ENCODE results near the gene JMJD4. TPM values are rescaled to one million over a fixed set of nuclear protein-coding genes. Genes with fewer than 3 reads are reported as not detected.

Gene JMJD4
- 10.7 TPM for total RNA-seq
- long read RNA-seq, transcript JMJD4-201 (6 exons, 2,595 nt), result major isoform, 14 of 34 reads
- long read RNA-seq, partial matches to known transcripts, result 7 of 34 reads
- long read RNA-seq, other reads (novel, unspliced or antisense), result 8 of 34 reads

- intact Hi-C loops (cut with DNase I), result loop anchor here (2.0 to 5.0 kb wide), 5 partner anchors 52 to 347 kb away; partner anchors contain the start of genes ARF1, WNT9A and ZNF678
- DNase-seq (ENCODE audit: low spot score), result peak; percentile 94
Observed at GRCh38 chr1:227734856-227735538, at the start of gene JMJD4, which contains the start of gene SNAP47. Gene JMJD4 (minus strand): TSS chr1:227735302. CDS start chr1:227735273, 29 bp downstream. Gene SNAP47 (plus strand): TSS chr1:227735435. CDS start chr1:227747737, 12,302 bp downstream.

DNA sequence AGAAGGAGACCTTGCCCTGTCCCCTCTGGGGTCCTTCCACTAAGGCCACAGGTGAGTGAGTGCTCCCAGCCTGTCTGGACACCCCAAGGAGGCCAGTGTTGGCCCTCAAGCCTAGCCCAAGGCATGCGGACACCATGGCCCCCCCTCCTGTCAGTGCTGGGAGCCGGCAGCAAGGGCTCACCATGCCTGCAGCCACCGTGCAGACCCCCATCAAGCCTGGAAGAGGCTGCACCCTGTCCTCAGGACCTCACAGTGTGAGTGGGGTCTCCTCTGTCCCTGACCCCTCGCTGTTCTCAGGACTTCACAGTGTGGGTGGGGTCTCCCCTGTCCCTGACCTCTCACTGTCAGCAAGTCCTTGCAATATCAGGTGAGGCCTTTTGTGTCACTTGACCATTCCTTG, 47.1 kb upstream of the JMJD4 start:
- intact Hi-C loops (cut with DNase I), result no loop called here
- peak; percentile 50 for DNase-seq (ENCODE audit: low spot score)

GRCh38 chr1:227781314-227781930, 46.3 kb upstream of the JMJD4 start:
- peak; percentile 68 for DNase-seq (ENCODE audit: low spot score)
- intact Hi-C loops (cut with DNase I), result no loop called here

- DNase-seq (ENCODE audit: low spot score), result peak; percentile 75
- intact Hi-C loops (cut with DNase I), result no loop called here
Observed at GRCh38 chr1:227780101-227781044, 45.3 kb upstream of the JMJD4 start.

- intact Hi-C loops (cut with DNase I), result no loop called here
- DNase-seq (ENCODE audit: low spot score), result peak; percentile 64
Observed at GRCh38 chr1:227779685-227780084, 44.6 kb upstream of the JMJD4 start.

GRCh38 chr1:227779021-227779441, 43.9 kb upstream of the JMJD4 start:
- peak; percentile 74 for DNase-seq (ENCODE audit: low spot score)
- intact Hi-C loops (cut with DNase I), result no loop called here

- peak; percentile 43 for DNase-seq (ENCODE audit: low spot score)
- intact Hi-C loops (cut with DNase I), result no loop called here
Observed at GRCh38 chr1:227778401-227778947, 43.4 kb upstream of the JMJD4 start.

DNA sequence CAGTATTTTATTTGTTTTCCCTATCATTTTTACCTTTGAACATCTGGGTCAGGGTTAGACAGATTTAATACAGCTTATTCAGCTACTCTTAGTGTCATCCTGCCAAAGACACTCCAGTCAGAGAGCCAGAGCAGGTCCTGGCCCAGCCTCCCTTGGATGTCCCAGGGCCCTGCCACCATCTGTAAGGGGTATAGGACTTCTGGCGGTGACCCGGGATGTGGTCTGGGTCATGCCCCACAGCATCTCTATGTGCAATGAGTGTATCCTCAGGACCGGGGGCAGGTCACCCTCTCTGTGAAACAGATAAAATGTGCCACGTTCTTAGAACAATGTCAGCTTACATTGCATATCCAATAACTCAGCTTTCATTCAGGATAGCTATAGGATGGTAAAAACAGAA, 42.5 kb upstream of the JMJD4 start:
- peak; percentile 50 for DNase-seq (ENCODE audit: low spot score)
- intact Hi-C loops (cut with DNase I), result no loop called here

- intact Hi-C loops (cut with DNase I), result no loop called here
- peak; percentile 67 for DNase-seq (ENCODE audit: low spot score)
Observed at GRCh38 chr1:227777156-227777555, 42.1 kb upstream of the JMJD4 start.

GRCh38 chr1:227776331-227776771, 41.2 kb upstream of the JMJD4 start:
- intact Hi-C loops (cut with DNase I), result no loop called here
- no peak for DNase-seq (ENCODE audit: low spot score)

DNA sequence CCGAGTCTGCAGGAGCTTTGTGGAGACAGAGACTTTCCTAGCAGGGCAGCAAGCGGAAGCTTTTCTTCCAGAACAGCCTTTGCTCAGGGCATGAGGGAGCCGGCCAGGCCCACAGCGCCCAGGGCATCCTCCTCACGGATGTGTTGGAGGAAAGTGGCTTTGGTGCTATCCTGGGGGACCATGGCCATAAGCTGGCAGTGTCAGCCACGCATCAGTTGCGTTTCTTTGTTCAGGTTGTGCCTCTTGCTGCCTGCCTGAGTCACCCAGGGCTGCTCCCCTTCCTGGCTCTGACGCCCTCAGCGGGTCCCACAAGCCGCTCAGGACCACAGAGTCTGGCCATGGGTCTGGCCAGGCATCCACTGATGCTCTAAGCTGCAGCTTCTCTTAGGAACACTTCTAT, 40.7 kb upstream of the JMJD4 start:
- DNase-seq (ENCODE audit: low spot score), result no peak
- intact Hi-C loops (cut with DNase I), result no loop called here

- intact Hi-C loops (cut with DNase I), result no loop called here
- no peak for DNase-seq (ENCODE audit: low spot score)
Observed at GRCh38 chr1:227774821-227775661, 39.9 kb upstream of the JMJD4 start.

DNA sequence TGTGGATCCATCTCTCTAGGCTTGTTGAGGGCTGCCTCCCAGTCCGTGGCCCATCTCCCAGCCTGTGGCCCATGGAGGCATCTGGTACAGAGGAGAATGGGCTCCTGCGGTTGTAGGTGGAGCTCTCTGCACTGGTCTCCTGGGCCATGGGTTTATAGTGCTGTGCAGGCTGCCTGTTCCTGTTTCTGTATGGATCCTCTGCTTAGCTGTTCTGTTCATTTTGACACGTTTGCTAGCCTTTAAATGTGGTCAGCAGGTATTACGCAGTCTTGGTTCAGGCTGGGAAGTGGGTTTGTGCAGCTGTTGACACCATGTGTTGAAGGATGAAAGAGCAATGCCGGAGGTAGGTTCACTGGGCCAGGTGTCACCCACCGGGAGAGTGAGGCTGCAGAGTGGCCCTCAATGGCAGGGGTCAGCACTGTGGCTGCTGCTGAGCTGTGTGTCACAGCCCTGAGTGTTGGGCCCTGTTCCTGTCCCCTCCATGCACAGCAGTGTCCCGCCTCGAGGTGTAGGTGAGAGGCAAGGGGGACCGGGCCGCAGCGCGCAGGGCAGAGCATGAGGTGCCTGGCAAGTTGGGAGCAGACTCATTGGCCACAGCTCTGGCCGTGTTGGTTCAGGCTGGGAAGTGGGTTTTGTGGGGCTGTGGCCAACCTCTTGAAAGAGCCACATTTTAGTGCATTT, 39.1 kb upstream of the JMJD4 start:
- no peak for DNase-seq (ENCODE audit: low spot score)
- intact Hi-C loops (cut with DNase I), result no loop called here

- intact Hi-C loops (cut with DNase I), result no loop called here
- no peak for DNase-seq (ENCODE audit: low spot score)
Observed at GRCh38 chr1:227773558-227773957, 38.5 kb upstream of the JMJD4 start.

GRCh38 chr1:227771771-227772170, 36.7 kb upstream of the JMJD4 start:
- intact Hi-C loops (cut with DNase I), result no loop called here
- DNase-seq (ENCODE audit: low spot score), result no peak

GRCh38 chr1:227771326-227771725, 36.2 kb upstream of the JMJD4 start:
- intact Hi-C loops (cut with DNase I), result no loop called here
- DNase-seq (ENCODE audit: low spot score), result no peak

DNA sequence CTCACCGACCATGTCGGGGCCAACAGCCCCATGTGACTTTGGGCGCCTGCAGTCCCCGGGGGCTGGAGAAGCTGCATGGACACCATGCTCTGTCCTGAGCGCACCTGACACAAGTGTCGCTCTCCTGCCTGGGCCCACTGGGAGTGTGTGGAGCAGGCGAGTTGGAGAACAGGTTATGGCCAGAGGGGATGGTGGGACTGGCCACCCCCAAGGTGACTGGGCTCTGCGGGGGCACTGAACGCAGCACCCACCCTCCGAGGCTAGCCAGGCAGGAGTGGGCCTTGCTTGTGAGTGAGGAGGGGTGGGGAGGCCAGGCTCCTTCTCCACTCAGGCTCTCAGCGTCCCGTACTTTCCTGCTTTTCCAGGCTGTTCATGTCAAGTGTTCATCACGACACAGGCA, 35.7 kb upstream of the JMJD4 start:
- no peak for DNase-seq (ENCODE audit: low spot score)
- intact Hi-C loops (cut with DNase I), result no loop called here

DNA sequence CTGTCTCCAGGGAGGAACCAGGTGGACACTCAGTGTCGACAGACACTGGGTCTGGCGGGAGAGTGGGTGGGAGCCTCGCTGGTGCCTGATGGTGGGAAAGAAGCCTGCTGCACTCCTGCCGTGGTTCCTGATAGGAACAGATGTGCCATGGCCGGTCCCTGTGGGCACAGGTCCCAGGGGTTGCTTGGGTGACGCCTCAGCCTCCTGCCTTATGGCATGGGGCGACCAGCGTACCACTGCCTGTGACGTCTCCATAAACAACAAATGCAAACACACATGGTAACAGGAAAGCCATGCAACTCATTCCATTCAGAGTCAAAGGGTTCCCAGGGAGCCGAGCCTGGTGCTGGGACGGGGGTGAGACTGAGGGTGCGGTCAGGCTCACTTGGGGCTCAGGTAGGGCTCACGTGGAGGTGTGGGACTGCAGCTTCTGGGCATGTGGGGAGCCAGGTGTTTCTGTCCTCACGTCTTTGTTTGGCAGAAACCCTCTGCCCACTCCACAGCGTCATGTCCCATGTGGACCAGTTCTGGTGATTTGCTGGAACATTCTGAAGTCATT, 34.9 kb upstream of the JMJD4 start:
- no peak for DNase-seq (ENCODE audit: low spot score)

More for the DNA sequence above, 34.9 kb upstream of the JMJD4 start:
- intact Hi-C loops (cut with DNase I), result loop anchor here (10.0 kb wide), 1 partner anchor 285 kb away; no protein-coding TSS in a partner anchor

All from cardiac septum (tissue), 1 donor.